ENCODE measurements around the gene KIAA0753. TPM values are rescaled to one million over a fixed set of nuclear protein-coding genes. Genes with fewer than 3 reads are reported as not detected.

The KIAA0753 gene
- total RNA-seq, 4 donors from 2014 or later, result 10.6 to 17.5 (median 11.1) TPM

GRCh38 chr17:6542577-6542976, 97.9 kb downstream of the KIAA0753 start:
- no peak for TF ChIP-seq CTCF (IDR thresholded peaks at IDR 0.05; ENCODE audit: low read depth)

DNA sequence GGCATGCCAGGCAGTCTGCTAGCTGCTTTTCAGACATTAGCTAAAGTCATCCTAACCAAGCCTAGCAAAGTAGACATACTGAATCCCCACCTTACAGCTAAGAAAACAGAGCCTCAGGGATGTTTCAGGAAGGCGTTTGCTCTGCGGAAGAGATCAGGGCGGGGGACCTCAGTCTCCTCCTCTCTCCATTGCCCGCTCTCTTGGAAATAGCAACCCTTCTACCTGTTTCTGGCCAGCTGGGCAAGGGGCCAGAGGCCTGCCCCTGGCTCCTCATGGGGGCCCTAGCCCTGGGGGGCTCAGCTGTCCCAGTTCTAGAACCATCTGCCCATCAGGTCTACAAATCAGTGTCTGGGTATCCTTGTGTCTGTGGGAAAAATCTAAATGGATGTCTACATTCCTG, 98.6 kb downstream of the KIAA0753 start:
- no peak for TF ChIP-seq CTCF (IDR thresholded peaks at IDR 0.05; ENCODE audit: low read depth)

- no peak for TF ChIP-seq CTCF (IDR thresholded peaks at IDR 0.05; ENCODE audit: low read depth)
Observed at GRCh38 chr17:6539871-6540270, 100.6 kb downstream of the KIAA0753 start.

DNA sequence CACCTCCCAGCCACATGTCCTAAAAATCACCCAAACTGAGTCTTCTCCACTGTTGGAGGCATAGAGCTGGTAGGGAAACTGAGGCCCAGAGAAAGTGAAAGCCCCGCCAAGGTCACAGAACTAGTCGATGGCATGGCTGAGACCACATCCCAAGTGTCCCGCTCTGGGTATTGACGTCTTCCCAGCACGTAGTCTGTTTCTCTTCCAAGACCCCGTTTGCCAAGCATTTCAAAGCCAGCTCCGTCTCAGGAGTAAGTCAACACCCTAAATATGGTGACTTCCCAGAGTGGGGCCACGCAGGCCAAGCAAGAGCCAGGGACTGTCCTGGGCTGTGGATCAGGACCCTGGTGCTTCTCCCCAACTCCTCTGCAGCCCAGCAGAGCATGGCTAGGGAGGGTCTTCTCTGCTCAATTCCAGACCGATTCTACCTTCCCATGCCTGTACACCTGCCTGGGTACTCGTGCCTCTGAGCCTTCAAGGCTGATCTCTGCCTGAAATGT, 103.9 kb downstream of the KIAA0753 start:
- TF ChIP-seq CTCF (IDR thresholded peaks at IDR 0.05; ENCODE audit: low read depth), result no peak

DNA sequence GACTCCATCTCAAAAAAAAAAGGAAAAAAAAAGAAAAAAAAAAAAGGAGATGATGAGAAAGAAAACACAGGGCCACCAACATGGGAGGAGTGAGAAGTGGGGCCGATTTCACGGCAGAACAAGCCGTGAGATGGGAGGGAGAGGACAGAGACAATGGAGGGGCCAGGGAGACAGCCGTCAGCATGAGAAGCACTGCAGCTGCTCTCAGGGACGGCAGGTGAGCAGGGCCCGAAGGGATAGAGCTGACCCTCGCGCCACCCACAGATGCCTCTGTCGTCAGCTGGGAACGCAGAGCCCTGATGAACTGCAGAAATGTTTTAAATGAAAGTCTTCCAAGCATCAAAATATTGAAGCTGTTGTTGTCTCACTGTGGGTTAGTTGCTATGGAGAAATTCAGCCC, 104.5 kb downstream of the KIAA0753 start:
- no peak for TF ChIP-seq CTCF (IDR thresholded peaks at IDR 0.05; ENCODE audit: low read depth)

DNA sequence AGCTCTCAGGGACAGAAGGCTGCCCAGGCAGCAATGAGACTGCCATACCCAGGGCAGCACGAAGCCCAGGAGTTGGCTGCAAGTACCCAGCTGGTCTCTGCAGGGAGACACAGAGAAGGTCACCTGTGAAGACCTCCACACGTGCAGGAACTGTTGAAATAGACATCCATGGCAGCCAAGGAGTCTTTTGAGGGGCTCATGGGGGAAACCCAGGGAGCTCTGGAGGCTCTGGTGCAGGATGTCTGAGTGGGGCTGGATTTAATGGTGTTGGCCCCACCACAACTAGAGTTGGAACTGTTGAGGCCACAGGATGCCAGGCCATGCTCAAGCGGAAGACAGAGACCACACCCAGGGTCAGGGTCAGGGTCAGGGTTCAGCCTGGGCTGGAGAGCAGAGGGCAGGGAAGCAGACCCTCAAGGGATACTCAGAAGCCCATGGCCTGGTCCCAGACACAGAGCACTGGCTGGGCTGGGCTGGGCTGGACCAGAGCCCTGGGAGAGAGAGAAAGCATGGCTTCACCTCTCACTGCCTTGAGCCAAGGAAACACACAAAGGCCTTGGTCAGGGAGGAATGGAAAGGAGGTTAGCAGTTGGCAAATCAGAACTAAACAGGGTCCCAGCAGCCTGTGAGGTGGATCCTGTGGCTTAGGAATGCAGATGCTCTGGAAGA, 105.5 kb downstream of the KIAA0753 start:
- TF ChIP-seq CTCF (IDR thresholded peaks at IDR 0.05; ENCODE audit: low read depth), result no peak

DNA sequence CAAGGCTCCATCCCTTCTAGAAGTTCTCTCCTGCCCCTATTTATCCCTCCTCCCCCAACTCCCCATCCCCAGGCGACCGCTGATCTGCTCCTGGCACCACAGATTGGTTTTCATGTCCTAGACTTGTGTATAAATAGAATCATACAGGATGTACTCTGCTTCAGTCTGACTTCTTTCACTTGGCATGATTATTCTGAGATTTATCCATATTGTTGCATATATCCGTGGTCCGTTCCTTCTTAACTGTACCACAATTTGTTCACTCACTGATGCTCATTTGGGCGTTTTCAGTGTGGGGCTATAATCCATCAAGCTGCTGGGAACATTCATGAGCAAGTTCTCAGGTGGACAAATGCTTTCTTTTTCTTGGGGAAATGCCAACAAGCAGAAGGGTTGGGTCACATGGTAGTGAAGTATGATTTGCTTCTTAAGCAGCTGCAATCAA, 108.0 kb downstream of the KIAA0753 start:
- TF ChIP-seq CTCF (IDR thresholded peaks at IDR 0.05; ENCODE audit: low read depth), result no peak

Measured in subcutaneous adipose tissue (tissue), 4 donors.